ENCODE results near the gene ISOC2.
"Not testable (repeated sequence)": the region's sequence is repeated elsewhere in the genome, so short reads cannot be mapped to it uniquely, and the experiment has no call there.

ISOC2 gene, protein sequence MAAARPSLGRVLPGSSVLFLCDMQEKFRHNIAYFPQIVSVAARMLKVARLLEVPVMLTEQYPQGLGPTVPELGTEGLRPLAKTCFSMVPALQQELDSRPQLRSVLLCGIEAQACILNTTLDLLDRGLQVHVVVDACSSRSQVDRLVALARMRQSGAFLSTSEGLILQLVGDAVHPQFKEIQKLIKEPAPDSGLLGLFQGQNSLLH

DNA sequence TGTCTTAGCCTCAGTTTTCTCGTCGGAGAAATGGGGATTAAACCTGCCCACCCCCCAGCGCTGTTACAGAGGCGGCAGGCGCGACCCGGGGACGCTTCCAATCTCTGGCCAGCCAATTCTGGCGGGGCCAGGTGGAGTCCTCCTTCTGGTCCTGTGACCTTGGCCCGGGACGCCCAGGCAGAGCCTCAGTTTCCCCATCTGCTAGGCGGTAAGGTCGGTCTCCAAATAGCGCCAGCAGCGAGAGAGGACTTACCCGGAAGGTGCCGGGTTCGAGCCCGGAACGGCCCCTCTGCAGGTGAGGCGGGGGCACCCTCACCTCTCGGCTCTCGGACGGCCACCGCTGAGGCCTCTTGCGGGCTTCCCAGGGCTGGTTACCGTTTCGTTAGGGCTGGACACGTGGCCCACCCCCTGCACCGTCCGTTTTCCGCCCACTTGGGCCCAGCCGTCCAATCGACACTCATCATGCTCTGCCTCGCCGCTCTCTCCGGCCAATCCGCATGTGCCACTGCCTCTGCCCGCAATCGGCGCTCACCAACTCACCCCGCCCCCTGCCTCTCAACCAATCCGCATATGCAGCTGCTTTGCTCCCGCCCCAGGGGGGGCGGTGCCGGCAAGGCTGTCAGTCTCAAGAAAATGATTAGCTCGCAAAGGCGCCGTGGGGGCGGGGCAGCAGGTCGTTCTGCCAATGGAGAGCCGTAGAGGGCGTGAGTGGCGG lies at the start of gene ISOC2:
Gene ISOC2 (minus strand): TSS at position 384 of the 715 bp plus-strand sequence. CDS start 5,156 bp downstream, outside the sequence.
- no peak within 1 kb of the TSS for H3K27ac ChIP-seq
- peak; percentile 98 for DNase-seq (ENCODE audit: low read depth, low spot score)

DNA sequence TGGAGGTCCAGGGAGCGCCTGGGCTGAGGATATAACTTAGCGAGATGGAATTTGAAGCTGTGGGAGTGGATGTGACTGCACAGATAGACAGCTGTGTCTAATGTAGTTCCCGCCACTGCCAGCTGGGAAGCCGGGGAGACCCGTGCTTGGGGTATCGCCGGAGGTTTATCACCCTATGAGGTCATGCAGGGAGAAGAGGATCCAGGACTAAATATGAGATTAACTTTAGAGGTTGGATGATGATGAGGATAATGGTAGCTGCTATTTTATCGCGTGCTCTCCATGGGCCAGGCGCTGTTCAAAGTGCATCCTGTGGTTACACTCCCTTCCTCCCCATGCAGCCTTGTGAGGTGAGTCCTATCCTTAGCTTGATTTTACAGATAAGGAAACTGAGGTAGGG lies 46.7 kb upstream of the ISOC2 start:
- no peak overlapping the region for H3K27ac ChIP-seq
- no peak for DNase-seq (ENCODE audit: low read depth, low spot score)

DNA sequence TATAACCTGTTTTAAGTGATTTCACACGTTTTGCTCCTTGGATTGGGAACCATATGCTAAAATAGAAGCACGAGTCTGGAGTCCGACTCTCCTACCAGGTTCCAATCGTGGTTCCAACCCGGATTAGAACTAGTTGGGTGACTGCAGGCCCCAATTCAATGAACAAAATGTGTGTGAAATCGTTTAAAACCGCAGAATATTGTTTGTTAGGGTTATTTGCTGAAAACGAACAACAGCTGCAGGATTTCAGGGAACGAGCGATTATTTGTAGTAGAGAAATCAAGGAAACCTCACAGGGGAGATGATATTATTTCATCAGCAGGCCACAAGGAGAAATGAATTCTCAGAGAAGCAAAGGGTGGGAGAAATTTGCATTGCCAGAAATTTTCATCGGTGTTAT lies 43.5 kb upstream of the ISOC2 start:
- DNase-seq (ENCODE audit: low read depth, low spot score), result no peak
- H3K27ac ChIP-seq, result no peak overlapping the region

DNA sequence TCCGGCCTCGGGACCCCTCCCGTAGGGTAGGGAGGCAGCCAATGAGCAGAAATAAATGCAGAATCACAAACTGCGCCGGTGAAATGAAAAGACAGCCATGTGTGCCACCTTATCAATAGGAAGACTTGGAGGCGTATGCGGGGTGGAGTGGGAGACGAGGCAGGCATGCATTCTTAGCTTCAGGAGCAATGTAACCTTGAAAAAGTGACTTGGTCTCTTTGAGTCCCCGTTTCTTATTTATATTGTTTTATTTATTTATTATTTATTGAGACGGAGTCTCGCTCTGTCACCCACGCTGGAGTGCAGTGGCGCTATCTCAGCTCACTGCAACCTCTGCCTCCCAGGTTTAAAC lies 42.8 kb upstream of the ISOC2 start:
- no peak overlapping the region for H3K27ac ChIP-seq
- no peak for DNase-seq (ENCODE audit: low read depth, low spot score)

DNA sequence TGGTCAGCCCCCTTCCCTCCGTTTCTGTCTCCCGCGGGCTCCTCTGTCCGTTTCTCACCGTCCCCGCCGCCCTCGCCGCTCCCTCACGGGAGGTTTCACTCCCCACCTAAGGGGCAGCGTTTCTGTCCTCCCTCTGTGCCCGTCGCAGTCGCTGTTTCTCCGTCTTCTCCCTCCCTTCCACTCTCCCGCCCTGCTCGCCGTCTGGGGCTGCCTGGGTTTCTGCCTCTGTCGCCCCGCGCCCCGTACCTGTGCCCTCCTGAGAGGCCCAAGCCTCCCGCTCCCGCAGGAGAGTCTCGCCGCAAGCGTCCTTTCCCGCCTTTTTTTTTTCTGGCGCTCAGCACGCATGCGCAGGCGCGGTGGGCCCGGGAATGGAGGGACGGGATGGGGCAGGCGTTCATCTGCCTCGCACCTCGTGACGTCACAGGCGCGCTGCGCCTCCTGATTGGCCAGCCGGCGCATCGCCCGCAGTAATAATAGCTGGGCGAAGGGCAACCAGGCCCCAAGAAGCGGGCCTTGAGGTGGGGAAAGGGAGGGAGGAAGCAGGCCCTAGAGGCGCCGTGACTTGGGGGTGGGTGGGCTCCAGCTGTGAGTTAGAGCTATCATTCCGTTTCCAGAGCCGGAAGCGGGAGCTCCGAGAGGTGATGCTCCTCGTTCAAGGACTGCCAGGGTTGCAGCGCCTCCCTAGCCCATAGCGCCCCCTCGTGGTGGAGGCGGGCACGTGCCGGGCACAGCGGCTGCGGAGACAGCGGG lies 42.2 kb upstream of the ISOC2 start:
- H3K27ac ChIP-seq, result no peak overlapping the region
- peak; percentile 31 for DNase-seq (ENCODE audit: low read depth, low spot score)

DNA sequence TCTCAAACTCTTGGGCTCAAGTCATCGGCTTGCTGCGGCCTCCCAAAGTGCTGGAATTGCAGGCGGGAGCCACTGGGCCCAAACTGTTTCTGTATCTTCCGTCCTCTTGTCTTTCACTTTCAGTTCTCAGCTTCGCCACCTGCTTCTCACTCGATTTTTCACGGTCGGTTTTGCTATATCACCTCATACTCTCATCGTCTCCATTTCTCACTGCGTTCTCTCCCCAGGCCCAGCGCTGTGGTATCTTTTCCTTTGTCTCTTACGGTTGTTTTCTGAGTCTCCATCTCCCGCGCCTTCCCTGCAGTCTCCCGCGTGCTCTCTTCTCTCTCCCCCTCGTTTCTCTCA lies 41.7 kb upstream of the ISOC2 start:
- DNase-seq (ENCODE audit: low read depth, low spot score), result no peak

DNA sequence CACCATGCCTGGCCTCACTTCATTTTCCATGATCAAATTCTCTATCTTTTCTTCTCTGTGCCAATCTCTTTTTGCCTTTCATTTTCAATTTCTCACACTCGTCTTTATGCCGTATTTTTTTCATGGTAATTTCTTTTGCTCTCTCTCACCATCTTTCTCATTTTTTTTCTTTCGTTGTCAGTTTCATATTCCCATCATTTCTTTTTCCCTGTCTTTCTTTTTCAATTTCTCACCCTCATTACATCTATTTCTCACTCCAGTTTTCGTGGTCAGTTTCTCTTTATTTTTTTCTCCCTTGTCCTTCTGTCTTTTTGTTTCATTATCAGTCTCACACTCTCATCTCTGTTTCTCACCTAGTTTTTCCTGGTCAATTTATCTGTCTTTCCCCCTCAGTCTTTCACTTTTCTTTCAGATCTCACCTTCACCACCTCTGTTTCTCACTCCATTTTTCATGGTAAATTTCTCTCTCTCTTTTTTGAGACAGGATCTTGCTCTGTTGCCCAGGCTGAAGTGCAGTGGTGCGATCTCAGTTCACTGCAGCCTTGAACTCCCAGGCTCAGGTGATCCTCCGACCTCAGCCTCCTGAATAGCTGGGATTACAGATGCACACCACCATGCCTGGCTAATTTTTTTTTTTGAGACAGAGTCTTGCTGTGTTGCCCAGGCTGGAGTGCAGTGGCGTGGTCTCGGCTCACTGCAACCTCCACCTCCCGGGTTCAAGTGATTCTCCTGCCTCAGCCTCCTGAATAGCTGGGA lies 40.9 kb upstream of the ISOC2 start:
- no peak for DNase-seq (ENCODE audit: low read depth, low spot score)
- no peak overlapping the region for H3K27ac ChIP-seq

More for the DNA sequence above, 41.7 kb upstream of the ISOC2 start:
- H3K27ac ChIP-seq, result no peak overlapping the region

DNA sequence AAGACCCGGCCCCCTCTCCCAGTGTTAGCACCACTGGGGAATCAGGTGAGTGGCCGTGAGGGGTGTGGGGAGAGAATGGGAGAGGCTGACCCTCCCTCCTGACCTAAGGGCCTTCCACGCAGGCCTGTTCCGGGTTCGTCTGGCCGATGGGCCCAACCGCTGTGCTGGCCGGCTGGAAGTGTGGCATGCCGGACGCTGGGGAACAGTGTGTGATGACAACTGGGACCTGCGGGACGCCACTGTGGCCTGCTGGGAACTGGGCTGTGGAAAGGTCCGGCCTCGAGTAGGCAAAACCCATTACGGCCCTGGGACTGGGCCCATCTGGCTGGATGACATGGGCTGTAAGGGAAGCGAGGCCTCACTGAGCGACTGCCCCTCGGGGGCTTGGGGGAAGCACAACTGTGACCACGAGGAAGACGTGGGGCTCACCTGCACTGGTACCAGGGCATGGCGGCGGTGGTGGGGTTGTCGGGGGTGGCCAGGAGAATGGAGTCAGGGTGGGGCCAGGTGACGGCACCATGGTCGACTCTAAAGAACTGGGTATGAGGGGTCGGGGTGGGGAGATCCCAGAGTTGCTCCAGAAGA lies 39.0 kb upstream of the ISOC2 start:
- DNase-seq (ENCODE audit: low read depth, low spot score), result no peak
- no peak overlapping the region for H3K27ac ChIP-seq

DNA sequence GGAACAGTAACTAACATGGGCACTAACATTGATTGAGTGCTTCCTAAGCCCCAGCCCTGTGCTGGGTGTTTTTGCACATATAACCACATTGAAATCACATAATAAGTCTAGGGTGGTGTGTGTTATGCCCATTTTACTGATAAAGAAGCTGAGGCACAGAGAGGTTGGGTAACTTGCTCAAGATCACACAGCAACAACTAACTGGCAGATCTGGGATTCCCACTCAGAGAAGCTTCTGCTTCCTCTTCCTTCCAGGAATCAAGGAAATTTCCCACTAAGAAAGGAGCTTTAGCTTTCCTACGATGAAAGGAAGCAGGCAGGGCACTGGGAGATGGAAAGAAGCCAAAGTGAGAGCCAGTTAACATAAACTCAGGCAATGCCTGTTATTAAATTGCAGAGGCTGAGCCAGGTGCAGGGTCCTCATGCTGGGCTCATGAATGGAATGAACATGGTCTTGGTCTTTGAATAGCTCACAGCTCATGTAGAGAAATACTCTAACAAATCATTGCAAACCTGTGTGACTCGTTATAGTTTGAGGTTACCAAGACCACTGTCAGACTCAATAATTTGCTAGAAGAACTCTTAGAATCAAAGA lies 36.9 kb upstream of the ISOC2 start:
- H3K27ac ChIP-seq, result no peak overlapping the region
- no peak for DNase-seq (ENCODE audit: low read depth, low spot score)

DNA sequence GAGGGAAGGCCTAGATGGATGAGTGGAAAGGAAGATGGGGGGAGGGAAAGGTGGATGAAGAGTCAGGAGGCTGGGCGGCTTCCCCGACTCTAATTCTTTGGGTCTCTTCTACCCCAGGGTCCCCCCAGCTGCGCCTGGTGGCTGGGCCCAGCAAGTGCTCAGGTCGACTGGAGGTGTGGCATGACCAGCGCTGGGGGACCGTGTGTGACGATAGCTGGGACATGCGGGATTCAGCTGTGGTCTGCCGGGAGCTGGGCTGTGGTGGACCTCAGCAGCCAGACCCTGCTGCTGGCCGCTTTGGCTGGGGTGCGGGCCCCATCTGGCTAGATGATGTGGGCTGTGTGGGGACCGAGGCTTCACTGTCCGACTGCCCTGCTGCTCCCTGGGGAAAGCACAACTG lies 36.3 kb upstream of the ISOC2 start:
- H3K27ac ChIP-seq, result no peak overlapping the region
- no peak for DNase-seq (ENCODE audit: low read depth, low spot score)

DNA sequence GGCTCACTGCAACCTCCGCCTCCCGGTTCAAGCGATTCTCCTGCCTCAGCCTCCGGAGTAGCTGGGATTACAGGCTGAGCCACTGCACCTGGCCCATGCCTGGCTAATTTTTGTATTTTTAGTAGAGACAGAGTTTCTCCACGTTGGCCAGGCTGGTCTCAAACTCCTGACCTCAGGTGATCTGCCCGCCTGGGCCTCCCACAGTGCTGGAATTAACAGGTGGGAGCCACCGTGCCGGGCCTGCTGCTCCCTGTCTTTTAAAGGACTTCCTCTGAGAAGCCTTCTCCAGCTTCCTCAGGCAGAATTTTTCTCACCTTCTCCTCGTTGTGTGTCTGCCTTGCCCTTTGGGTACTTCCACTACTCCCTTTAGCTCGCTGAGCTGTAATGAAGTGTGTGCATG lies 35.4 kb upstream of the ISOC2 start:
- not testable (repeated sequence) for H3K27ac ChIP-seq; DNase-seq (ENCODE audit: low read depth, low spot score)

DNA sequence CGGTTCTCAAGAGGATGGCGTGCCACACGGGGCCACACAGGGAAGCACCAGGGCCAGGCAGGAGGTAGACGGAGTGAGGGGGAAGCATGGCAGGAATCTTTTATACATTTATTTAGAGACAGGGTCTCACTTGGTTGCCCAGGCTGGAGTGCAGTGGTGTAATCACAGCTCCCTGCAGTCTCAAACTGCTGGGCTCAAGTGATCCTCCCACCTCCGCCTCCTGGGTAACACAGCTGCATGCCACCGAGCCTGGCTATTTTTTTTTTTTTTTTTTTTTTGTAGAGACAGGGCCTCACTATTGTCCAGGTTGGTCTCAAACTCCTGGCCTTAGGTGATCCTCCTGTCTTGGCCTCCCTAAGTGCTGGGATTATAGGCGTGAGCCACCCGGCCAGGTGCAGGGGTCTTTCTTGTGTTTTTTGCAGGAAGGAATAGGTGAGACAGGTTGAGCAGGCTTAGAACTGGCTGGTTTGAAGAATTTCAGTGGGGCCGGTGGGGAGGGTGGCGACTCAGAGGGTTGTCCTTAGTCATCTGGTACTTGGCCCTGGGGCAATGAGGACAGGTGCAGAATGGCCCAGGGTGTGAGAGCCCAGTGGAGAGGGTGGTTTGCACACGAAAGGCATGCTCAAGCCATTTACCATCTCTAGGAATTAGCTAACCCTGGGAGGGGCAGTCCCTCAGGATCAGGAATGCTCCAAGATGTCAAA lies 34.4 kb upstream of the ISOC2 start:
- no peak overlapping the region for H3K27ac ChIP-seq
- no peak for DNase-seq (ENCODE audit: low read depth, low spot score)

DNA sequence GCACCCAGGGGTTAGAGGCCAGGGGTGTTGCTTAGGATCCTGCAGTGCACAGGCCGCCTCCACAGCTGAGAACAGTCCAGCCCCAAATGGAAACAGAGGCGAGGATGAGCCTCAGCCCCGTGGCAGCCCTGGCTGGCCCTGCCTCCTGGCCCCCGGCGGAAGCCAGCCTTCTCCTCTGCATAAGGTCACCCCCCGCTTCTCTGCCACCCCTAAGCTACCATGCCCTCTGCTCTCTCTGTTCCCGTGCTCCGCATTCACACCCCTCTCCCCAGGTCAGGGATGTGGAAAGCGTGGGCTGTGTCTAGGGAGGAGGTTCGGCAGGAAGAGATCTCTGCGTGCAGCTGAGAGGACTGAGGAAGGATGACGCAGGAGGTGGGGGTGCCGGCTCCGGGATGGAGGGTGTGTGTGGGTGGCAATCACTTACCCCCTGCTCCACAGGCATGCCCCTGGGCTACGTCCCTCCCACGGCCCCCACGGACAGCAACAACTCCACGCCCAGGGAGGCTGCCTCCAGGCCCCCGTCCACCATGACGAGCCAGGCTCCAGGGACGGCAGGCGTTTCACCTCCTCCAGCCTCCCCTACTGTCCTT lies 32.8 kb upstream of the ISOC2 start:
- H3K27ac ChIP-seq, result no peak overlapping the region
- DNase-seq (ENCODE audit: low read depth, low spot score), result no peak

DNA sequence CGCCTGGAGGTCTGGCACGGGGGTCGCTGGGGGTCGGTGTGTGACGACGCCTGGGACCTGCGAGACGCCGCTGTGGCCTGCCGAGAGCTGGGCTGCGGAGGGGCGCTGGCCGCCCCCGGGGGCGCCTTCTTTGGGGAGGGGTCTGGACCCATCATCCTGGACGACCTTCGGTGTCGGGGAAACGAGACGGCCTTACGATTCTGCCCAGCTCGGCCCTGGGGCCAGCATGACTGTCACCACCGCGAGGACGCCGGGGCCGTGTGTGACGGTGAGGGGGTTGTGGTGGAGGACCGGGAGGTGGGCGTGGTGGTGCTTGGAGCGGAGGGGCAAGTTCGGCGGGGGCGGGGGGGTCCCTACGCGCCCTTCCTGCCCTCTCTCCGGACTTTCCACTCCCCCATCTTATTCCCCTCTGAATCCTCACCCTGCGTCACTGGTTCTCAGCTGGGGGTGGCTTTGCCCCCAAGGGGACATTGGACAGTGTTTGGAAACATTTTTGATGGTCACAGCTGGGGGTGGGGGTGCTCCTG lies 32.3 kb upstream of the ISOC2 start:
- no peak overlapping the region for H3K27ac ChIP-seq
- no peak for DNase-seq (ENCODE audit: low read depth, low spot score)

DNA sequence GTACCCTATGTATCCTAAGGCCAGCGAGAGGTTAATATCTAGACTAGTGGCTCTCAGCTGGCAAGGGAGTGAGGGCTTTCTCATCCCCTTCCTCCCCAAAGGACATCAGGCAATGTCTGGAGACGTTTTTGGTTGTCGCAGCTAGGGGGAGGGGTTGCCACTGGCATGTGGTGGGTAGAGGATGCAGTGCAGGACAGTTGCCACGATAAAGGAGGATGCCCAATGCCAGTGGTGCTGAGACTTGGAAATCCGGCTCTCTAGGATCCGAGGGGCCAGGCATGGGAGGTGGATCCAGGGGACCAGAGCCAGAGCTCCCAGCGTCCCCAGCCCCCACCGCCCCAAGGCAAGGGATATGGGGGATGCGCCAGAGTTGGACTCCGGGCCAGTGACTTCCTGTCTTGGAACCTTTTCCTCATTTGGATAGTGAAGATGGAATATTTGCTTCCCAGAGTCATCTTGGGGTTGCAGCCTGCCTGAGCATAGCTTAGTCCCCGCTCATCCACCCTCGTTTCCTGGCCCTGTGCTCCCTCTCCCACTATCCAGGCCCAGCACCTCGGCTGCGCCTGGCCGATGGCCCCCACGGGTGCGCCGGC lies 31.7 kb upstream of the ISOC2 start:
- DNase-seq (ENCODE audit: low read depth, low spot score), result no peak
- no peak overlapping the region for H3K27ac ChIP-seq

DNA sequence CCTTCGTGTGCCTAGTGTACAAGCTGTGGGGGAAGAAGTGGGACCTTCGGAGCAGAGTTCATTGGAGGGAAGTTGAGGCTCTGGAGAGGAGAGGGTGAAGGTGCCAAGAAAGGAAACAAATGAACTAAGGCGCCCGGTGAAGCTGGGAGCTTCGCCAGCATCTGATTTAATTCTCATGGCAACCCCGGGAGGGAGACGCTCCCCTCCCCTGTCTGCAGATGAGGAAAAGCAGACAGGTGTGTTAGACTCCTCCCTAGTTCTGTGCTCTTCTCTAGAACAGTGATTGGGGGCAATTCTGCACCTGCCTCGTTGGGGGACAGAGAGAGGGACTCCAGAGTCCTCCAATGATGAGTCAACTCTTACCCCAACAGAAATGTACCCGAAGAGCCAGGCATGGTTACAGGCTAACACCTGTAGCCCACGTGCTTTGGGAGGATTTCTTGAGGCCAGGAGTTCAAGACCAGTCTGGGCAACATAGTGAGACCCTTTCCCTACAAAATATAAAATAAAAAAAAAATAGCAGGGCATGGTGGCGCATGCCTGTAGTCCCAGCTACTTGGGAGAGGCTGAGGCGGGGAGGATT lies 31.0 kb upstream of the ISOC2 start:
- DNase-seq (ENCODE audit: low read depth, low spot score), result no peak
- no peak overlapping the region for H3K27ac ChIP-seq

DNA sequence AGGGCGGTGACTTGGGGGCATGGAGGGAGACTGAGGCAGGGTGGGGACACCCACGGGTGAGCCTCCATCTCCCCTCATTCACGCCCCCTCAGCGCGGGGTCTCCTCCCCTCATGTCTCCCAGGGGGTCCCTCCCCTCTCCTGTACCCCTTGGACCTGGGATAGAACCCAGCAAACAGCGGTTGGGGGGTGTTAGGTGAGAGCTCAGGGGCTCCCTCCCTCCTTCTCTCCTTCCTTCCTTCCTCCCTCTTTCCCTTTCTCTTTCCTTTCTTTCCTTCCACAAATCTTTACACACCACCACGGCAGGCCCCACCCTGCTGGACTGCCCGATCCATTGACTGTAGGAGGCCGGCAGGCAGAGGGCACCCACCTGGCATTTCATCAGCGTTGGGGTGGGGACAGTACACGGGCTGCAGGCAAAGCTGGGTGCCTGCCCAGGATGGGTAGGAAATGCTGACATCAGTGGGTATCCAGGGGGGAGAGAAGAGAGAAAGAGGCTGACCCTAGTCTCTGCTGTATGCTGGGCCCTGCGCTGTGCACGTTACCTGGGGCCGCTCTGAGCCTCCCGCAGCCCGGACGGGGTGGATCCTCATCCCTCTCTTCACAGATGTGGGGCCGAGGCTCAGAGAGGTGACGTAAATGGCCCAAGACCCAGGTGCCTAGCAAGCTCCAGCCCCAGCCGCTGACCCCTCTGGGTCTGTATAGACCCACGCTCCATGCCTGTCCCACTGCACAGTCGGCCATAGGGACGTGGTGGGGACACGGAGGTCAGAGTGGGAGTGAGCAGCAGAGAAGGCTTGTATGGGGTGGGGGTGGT lies 30.3 kb upstream of the ISOC2 start:
- DNase-seq (ENCODE audit: low read depth, low spot score), result no peak
- H3K27ac ChIP-seq, result no peak overlapping the region

Measured in epithelial cell of prostate (primary cell).